GM19397 (cell line): ENCODE data around the gene CCDC69.

ENCODE experiments used
- ATAC-seq: cut with Tn5 transposase; IDR thresholded peaks from one replicate; pipeline ENCODE4 v1.9.1; 2021; ENCODE audit warnings: mild to moderate bottlenecking, moderate library complexity; ENCODE audit not compliant: unreplicated experiment

Gene CCDC69

GRCh38 chr5:151171529-151171928, 52.4 kb downstream of the CCDC69 start:
- no peak for ATAC-seq

- ATAC-seq, result no peak
Observed at GRCh38 chr5:151168602-151169344, 55.1 kb downstream of the CCDC69 start.

DNA sequence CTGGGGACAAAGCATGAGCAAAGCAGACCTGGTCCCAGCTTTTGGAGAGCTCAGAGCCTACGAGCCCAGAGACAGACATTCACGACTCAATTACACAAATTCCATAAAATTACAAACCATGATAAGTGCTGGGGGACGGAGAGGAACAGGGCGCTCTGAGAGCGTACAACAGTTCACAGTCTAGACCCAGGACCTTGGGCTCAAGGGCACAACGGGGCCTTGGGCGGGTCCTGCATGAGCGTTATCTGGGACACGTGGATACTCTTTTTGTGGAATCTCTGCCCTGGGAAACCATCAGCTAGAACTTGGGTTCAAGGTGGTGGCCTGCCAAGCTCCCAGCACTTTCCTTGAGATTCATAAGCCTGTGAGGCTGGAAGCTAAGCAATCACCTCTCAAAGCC, 56.9 kb downstream of the CCDC69 start:
- no peak for ATAC-seq

- peak; percentile 85 for ATAC-seq
Observed at GRCh38 chr5:151164687-151165392, 59.1 kb downstream of the CCDC69 start.

- ATAC-seq, result no peak
Observed at GRCh38 chr5:151162776-151163175, 61.1 kb downstream of the CCDC69 start.

DNA sequence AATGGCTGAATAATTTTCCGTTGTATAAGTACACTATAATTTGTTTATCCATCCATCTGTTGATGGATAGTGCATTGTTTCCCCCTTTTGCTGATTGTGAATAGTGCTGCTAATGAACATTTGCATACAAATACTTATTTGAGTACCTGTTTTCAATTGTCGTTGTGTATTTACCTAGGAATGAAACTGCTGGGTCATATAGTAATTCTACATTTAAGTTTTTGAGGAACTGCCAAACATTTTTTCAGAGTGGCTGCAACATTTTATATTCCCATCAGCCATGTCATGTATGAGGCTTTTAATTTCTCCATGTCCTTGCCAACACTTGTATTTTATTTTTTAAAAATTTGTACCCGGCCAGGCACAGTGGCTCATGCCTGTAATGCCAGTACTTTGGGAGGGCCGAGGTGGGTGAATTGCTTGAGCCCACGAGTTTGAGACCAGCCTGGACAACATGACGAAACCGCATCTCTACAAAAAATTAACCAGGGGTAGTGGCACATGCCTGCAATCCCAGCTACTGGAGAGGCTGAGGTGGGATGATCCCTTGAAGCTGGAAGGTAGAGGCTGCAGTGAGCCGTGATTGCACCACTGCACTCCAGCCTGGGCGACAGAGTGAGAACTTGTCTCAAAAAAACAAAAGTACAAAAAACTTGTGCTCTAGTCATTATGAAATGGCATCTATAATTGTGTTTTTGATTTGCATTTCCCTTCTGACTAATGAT, 64.1 kb downstream of the CCDC69 start:
- ATAC-seq, result no peak

GRCh38 chr5:151158287-151158661, 65.6 kb downstream of the CCDC69 start:
- no peak for ATAC-seq

- peak; percentile 49 for ATAC-seq
Observed at GRCh38 chr5:151157426-151158286, 66.2 kb downstream of the CCDC69 start, which contains the start of gene ANXA6. Gene ANXA6 (minus strand): TSS chr5:151157779. CDS start chr5:151147901, 9,878 bp downstream.

- ATAC-seq, result peak; percentile 23
Observed at GRCh38 chr5:151156507-151157420, 67.1 kb downstream of the CCDC69 start.

DNA sequence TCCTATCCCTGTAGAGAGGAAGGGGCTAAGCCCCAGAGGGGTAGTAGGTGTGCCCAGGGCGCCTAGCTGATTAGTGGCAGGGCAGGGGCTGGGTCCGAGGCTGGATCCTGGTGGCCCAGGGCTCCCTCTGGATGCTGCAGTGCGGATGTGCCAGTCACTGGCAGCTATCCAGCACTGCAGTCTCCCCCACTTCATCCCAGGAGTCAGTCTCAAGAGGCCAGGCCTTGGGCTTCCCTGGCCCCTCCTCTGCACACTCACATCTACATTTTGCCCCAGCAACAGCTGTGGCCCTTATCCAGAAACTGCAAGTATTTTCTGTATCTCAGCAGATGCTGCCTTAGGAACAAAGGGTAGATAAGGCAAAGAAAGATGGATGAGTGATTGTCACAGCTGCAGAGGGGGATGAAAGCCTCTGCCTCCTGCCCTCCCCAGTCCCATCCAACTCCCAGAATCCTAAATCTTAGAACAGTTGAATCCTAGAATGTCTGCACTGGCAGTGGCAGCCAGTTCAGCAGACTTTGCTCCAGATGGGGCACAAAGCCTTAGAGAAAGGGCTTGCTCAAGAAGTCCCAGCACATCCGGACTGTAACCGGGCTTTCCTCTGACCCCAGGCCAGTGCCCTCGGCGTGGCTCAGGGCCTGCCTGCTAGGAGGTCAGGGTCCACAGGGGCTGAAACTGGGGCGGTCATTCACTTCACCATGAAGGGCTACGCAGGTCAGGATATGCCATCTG, 68.0 kb downstream of the CCDC69 start:
- ATAC-seq, result peak; percentile 24

DNA sequence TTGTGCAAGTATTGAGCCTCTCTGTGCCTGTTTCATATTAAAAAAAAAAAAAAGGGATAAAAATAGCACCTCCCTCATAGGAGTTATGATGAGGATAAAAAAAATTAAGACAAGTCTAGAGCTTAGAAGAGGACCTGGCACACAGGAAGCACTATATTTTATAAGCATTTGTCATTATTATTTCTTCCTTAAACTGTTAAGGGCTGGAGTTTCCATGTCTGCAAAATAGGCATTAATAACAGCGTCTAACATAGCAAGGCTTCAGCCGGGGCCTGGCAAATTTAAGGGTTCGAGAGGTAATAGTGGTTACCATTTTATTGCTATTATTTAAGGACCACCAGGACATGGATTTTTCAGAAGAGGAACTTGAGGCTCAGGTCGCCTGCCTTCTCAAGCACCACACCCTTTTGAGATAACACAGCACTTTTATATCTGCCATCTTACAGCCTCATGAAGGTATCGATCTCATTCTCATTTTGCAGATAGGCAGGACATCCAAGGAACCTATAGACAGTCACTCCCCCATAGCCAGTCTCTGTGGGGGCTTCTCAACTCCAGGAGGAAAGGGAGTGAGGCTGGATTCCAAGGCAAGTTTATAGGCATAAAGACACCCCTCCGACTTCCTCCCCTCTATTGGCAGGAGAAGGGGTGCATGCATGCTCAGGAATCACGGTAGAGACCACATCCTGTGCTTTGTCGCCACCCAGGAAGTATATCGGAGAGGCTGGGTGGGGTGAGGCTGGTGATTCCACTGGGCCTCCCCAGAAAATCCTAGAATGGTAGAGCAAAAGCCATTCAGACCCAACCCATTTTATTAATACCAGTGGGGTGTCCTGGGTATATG, 68.7 kb downstream of the CCDC69 start:
- peak; percentile 27 for ATAC-seq

DNA sequence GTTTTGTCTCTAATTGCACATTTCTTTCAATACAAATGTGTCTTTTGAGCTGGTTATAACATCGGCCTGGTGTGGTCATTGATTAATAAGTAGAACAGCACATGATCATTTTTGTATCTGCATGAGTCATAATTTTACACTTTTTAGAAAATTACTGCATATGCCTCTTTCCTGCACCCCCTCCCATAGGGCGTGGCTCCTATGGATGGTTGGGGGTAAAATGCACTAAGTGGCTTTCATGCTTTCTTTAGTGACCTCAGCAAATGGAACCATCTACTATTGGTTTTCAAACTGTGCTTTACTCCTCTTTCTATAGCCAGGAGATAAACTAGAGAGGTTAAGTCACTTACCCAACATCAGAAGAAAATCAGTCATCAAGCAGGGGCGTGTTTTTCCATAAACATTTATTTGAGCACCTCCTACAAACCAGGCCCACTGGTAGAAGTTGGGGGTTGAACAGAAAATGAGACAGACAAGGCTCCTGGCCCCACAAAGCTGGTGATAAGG, 70.1 kb downstream of the CCDC69 start:
- no peak for ATAC-seq

- no peak for ATAC-seq
Observed at GRCh38 chr5:151153300-151153699, 70.6 kb downstream of the CCDC69 start.

- peak; percentile 23 for ATAC-seq
Observed at GRCh38 chr5:151151793-151152192, 72.1 kb downstream of the CCDC69 start.

GRCh38 chr5:151151263-151151660, 72.6 kb downstream of the CCDC69 start:
- no peak for ATAC-seq

- peak; percentile 54 for ATAC-seq
Observed at GRCh38 chr5:151150471-151151262, 73.2 kb downstream of the CCDC69 start.

GRCh38 chr5:151148583-151148982, 75.3 kb downstream of the CCDC69 start:
- no peak for ATAC-seq
